B cell (primary cell): ENCODE data around the gene LAMC3. TPM values are rescaled to one million over a fixed set of nuclear protein-coding genes. Genes with fewer than 3 reads are reported as not detected.

ENCODE experiments used
- ATAC-seq: fragments of 200-7000 bp; cut with Tn5 transposase; one replicate; pipeline ENCODE4 v1.10.0; 2021; ENCODE audit warnings: low read depth, mild to moderate bottlenecking, moderate number of reproducible peaks, moderate library complexity
- CTCF ChIA-PET: fragments of 350-600 bp; sonication (Branson Sonifier 250); formaldehyde crosslinking; loops from one replicate; lab custom pipeline; 2021; ENCODE audit warnings: antibody characterized with exemption, inconsistent platforms; lab: Charles Lee
- POLR2A ChIA-PET: fragments of 350-600 bp; sonication (Branson Sonifier 250); formaldehyde crosslinking; loops from one replicate; lab custom pipeline; 2021; ENCODE audit warnings: antibody characterized with exemption; lab: Charles Lee
- DNase-seq: peaks from one replicate; pipeline ENCODE4 v3.0.0; 2013
- H2AFZ ChIP-seq: 2 replicates; pipeline ENCODE4 v1.6.1; 2012; ENCODE audit warnings: mild to moderate bottlenecking, low read depth, low read length; ENCODE audit not compliant: insufficient read depth, poor library complexity, severe bottlenecking
- H3K27ac ChIP-seq, 2 donors: 1 replicate in 1 of 2; 2 replicates in 1 of 2; pipeline ENCODE4 v1.5.1; 2012 to 2013; ENCODE audit warnings: low read length in 2 of 2, mild to moderate bottlenecking in 2 of 2, moderate library complexity in 1 of 2
- H3K27me3 ChIP-seq, 4 experiments: fragments of 200-600 bp in 1 of 4; sonication (generic) in 1 of 4; replicated peaks in 1 of 4; 1 replicate in 2 of 4; 2 replicates in 2 of 4; pipeline versions ENCODE4 v1.6.1 to v1.7.0; 2013 to 2016; ENCODE audit warnings: low read length in 3 of 4, mild to moderate bottlenecking in 2 of 4, mixed read lengths in 1 of 4, moderate library complexity in 1 of 4; ENCODE audit not compliant: insufficient read depth in 4 of 4, control insufficient read depth in 3 of 4; ENCODE audit errors: control extremely low read depth in 1 of 4
- H3K36me3 ChIP-seq, 2 experiments: replicated peaks in 1 of 2; 1 replicate in 1 of 2; 2 replicates in 1 of 2; pipeline versions ENCODE4 v1.6.1 to v1.7.1; 2013; ENCODE audit warnings: low read length in 1 of 2; ENCODE audit not compliant: insufficient read depth in 2 of 2, control insufficient read depth in 1 of 2; ENCODE audit errors: control extremely low read depth in 1 of 2, extremely low read depth in 1 of 2
- H3K4me1 ChIP-seq, 2 donors: fragments of 200-600 bp in 1 of 2; sonication (generic) in 1 of 2; 1 replicate in 1 of 2; 2 replicates in 1 of 2; pipeline versions ENCODE4 v1.5.1 to v1.6.1; 2013 to 2017; ENCODE audit warnings: low read length in 2 of 2; ENCODE audit not compliant: control insufficient read depth in 2 of 2, insufficient read depth in 2 of 2
- H3K4me2 ChIP-seq: replicated peaks from 2 replicates; pipeline ENCODE3; 2012; ENCODE audit warnings: mild to moderate bottlenecking, low read depth, low read length; ENCODE audit not compliant: poor library complexity, severe bottlenecking
- H3K4me3 ChIP-seq, 5 experiments: fragments of 200-600 bp in 1 of 5; sonication (generic) in 1 of 5; 1 replicate in 3 of 5; 2 replicates in 2 of 5; pipeline versions ENCODE4 v1.5.1 to v1.7.0; 2011 to 2016; ENCODE audit warnings: low read length in 4 of 5, mild to moderate bottlenecking in 4 of 5, low read depth in 2 of 5, control low read depth in 1 of 5, moderate library complexity in 1 of 5; ENCODE audit not compliant: insufficient read depth in 1 of 5; ENCODE audit errors: control extremely low read depth in 1 of 5, extremely low read depth in 1 of 5
- H3K79me2 ChIP-seq: fragments of 200-600 bp; sonication (generic); one replicate; pipeline ENCODE4 v1.6.0; 2016; ENCODE audit warnings: low read length; ENCODE audit not compliant: control insufficient read depth, insufficient read depth
- H3K9ac ChIP-seq: fragments of 200-600 bp; sonication (generic); 2 replicates; pipeline ENCODE4 v1.6.1; 2017; ENCODE audit warnings: mild to moderate bottlenecking, low read length, moderate library complexity
- H3K9me3 ChIP-seq, 3 donors: one replicate each; pipeline versions ENCODE4 v1.6.1 to v1.7.1; 2013; ENCODE audit warnings: low read length in 2 of 3; ENCODE audit not compliant: control insufficient read depth in 2 of 3, insufficient read depth in 1 of 3; ENCODE audit errors: control extremely low read depth in 1 of 3
- H4K20me1 ChIP-seq: 2 replicates; pipeline ENCODE4 v1.6.0; 2012; ENCODE audit warnings: mild to moderate bottlenecking, low read length; ENCODE audit not compliant: insufficient read depth, control insufficient read depth, poor library complexity, severe bottlenecking
- H3K27ac Mint-ChIP-seq: one replicate; pipeline ENCODE4 v1.8.0; 2021; ENCODE audit warnings: mixed read lengths
- H3K27me3 Mint-ChIP-seq: one replicate; pipeline ENCODE4 v1.8.0; 2021; ENCODE audit warnings: mixed read lengths
- H3K4me1 Mint-ChIP-seq: one replicate; pipeline ENCODE4 v1.8.0; 2021; ENCODE audit warnings: mixed read lengths
- H3K4me3 Mint-ChIP-seq: one replicate; pipeline ENCODE4 v1.8.0; 2021; ENCODE audit warnings: mixed read lengths
- H3K9me3 Mint-ChIP-seq: one replicate; pipeline ENCODE4 v1.8.0; 2022; ENCODE audit warnings: mixed read lengths; ENCODE audit not compliant: insufficient read depth
- EZH2 ChIP-seq: IDR thresholded peaks from 2 replicates; pipeline ENCODE4 v1.6.1; 2012; ENCODE audit warnings: borderline replicate concordance, low read depth, mild to moderate bottlenecking, moderate library complexity, low read length; ENCODE audit not compliant: insufficient read depth, poor library complexity, severe bottlenecking
- WGBS: methylation state at CpG from one replicate; pipeline ENCODE4 v1.1.5; 2013; ENCODE audit warnings: missing lambda C conversion rate; ENCODE audit not compliant: insufficient coverage; 5-methylcytosine and 5-hydroxymethylcytosine counted together
- intact Hi-C: fragments of 100-400 bp; cut with micrococcal nuclease; formaldehyde crosslinking; loops from one replicate; pipeline ENCODE4 v1.10.0; 2022
- polyA plus RNA-seq: library from polyadenylated mRNA; depleted of rRNA; stranded (reverse); fragments of >200 nt; gene quantifications from 2 replicates; pipeline ENCODE4 v1.2.3, GENCODE V29; 2012
- total RNA-seq, 2 donors: library from RNA; stranded (reverse); fragments of 120-200 nt in 1 of 2; gene quantifications; 1 replicate in 1 of 2; 2 replicates in 1 of 2; pipeline versions ENCODE4 v1.2.3 to v1.2.4, GENCODE V29; 2013 to 2022
- TF ChIP-seq, protein P1 (sequence below): fragments of 200-600 bp; IDR thresholded peaks from one replicate; pipeline ENCODE4 v1.8.0; 2022; ENCODE audit warnings: antibody characterized with exemption, mild to moderate bottlenecking

The LAMC3 gene
- total and polyA plus RNA-seq, 2 donors (not counting 1 experiment from before 2014, with no cell fraction given) = 0.25 to 0.45 TPM

DNA sequence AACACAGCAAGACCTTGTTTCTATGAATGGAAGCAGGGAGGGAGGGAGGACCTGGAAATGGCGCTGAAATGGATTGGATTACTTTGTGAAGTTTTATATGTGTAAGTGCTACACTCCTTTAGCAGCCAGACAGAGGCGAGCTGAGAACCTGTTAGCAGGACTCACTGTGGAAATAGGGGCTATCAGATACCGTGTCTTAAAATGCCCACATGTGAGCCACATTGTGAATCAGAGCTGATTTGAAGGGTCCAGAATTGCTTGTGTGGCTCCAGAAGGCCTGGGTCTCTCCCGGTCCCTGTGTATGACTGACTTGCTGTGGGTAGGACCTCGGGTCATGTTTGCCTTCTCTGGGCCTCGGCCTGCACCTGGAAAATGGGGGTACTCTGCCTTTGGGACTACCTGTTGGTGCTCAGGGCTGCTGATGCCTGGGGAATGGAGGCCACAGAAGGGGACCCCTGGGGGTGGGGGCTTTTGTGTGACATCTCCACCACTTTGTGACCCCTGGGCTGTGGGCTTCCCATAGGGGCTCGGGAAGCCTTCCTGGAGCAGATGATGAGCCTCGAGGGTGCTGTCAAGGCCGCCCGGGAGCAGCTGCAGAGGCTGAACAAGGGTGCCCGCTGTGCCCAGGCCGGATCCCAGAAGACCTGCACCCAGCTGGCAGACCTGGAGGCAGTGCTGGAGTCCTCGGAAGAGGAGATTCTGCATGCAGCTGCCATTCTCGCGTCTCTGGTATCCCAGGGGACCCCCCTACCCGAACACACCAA is 63.3 kb downstream of the LAMC3 start:
- no peaks in the 10 kb centered on the region for H3K4me1 ChIP-seq
- no peaks in the 10 kb centered on the region for H3K4me1 Mint-ChIP-seq
- H3K4me3 ChIP-seq = no peak overlapping the region
- H3K9me3 Mint-ChIP-seq = no peaks in the 10 kb centered on the region
- no peak overlapping the region for H3K4me3 Mint-ChIP-seq
- H2AFZ ChIP-seq = no peak overlapping the region
- H3K36me3 ChIP-seq = no peaks in the 10 kb centered on the region
- no peak overlapping the region for H3K9ac ChIP-seq
- no peak overlapping the region for H3K4me2 ChIP-seq
- no peak for ATAC-seq
- H3K79me2 ChIP-seq = no peaks in the 10 kb centered on the region
- DNase-seq = no peak
- peaks cover 5% of the 10 kb centered on the region for H3K27me3 Mint-ChIP-seq
- intact Hi-C loops = no loop called here
- H3K27me3 ChIP-seq = no peaks in the 10 kb centered on the region
- H4K20me1 ChIP-seq = no peaks in the 10 kb centered on the region
- ChIA-PET CTCF (no interaction called here), POLR2A (no interaction called here)
- no peak overlapping the region for H3K27ac Mint-ChIP-seq
- no peak for TF ChIP-seq EZH2
- TF ChIP-seq, protein P1, sequence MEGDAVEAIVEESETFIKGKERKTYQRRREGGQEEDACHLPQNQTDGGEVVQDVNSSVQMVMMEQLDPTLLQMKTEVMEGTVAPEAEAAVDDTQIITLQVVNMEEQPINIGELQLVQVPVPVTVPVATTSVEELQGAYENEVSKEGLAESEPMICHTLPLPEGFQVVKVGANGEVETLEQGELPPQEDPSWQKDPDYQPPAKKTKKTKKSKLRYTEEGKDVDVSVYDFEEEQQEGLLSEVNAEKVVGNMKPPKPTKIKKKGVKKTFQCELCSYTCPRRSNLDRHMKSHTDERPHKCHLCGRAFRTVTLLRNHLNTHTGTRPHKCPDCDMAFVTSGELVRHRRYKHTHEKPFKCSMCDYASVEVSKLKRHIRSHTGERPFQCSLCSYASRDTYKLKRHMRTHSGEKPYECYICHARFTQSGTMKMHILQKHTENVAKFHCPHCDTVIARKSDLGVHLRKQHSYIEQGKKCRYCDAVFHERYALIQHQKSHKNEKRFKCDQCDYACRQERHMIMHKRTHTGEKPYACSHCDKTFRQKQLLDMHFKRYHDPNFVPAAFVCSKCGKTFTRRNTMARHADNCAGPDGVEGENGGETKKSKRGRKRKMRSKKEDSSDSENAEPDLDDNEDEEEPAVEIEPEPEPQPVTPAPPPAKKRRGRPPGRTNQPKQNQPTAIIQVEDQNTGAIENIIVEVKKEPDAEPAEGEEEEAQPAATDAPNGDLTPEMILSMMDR = no peak
- no peak overlapping the region for H3K27ac ChIP-seq
- 83% methylated on average over 15 of the region's 16 CpGs for WGBS
- H3K9me3 ChIP-seq = no peaks in the 10 kb centered on the region

GRCh38 chr9:131072871-131073237 is 63.9 kb downstream of the LAMC3 start:
- Histone ChIP-seq H3K36me3 (no peaks in the 10 kb centered on the region), H3K4me1 (no peaks in the 10 kb centered on the region), H3K4me2 (no peak overlapping the region), H4K20me1 (no peaks in the 10 kb centered on the region), H3K4me3 (no peak overlapping the region), H3K79me2 (no peaks in the 10 kb centered on the region), H3K9ac (no peak overlapping the region), H3K9me3 (no peaks in the 10 kb centered on the region), H3K27me3 (no peaks in the 10 kb centered on the region), H3K27ac (no peak overlapping the region), H2AFZ (no peak overlapping the region)
- ATAC-seq = no peak
- TF ChIP-seq EZH2 = no peak
- TF ChIP-seq, protein P1 = no peak
- intact Hi-C loops = no loop called here
- DNase-seq = no peak
- H3K4me1 Mint-ChIP-seq = no peaks in the 10 kb centered on the region
- no peaks in the 10 kb centered on the region for H3K9me3 Mint-ChIP-seq
- CTCF ChIA-PET = no interaction called here
- POLR2A ChIA-PET = no interaction called here
- no peak overlapping the region for H3K27ac Mint-ChIP-seq
- H3K4me3 Mint-ChIP-seq = no peak overlapping the region
- 92% methylated on average over 9 of the region's 9 CpGs for WGBS
- H3K27me3 Mint-ChIP-seq = peaks cover 5% of the 10 kb centered on the region
